GM12865 (cell line): ENCODE data around the gene DDB1.
A peak's percentile ranks its signal among the peaks of the same experiment; 100 is the strongest.
"Not testable (repeated sequence)": the region's sequence is repeated elsewhere in the genome, so short reads cannot be mapped to it uniquely, and the experiment has no call there.

Experiments
- DNase-seq: peaks from one replicate; pipeline ENCODE4 v3.0.0; 2010; ENCODE audit warnings: low read depth
- H3K4me3 ChIP-seq: 2 replicates; pipeline ENCODE4 v1.5.1; 2011; ENCODE audit warnings: mild to moderate bottlenecking, low read depth, low read length, control low read depth
- CTCF ChIP-seq: IDR thresholded peaks from 2 replicates; pipeline ENCODE4 v1.5.1; 2011; ENCODE audit warnings: low read length, control low read depth, low read depth, inconsistent platforms; ENCODE audit not compliant: insufficient read depth; ENCODE audit errors: missing control alignments

The DDB1 gene

GRCh38 chr11:61258546-61258945 lies 74.4 kb downstream of the DDB1 start:
- no peak for TF ChIP-seq CTCF
- no peak for DNase-seq
- H3K4me3 ChIP-seq = no peak overlapping the region

GRCh38 chr11:61256710-61257482 lies 76.0 kb downstream of the DDB1 start:
- H3K4me3 ChIP-seq = no peak overlapping the region
- DNase-seq = no peak
- no peak for TF ChIP-seq CTCF

- H3K4me3 ChIP-seq = no peak overlapping the region
- peak; percentile 79 for DNase-seq
- TF ChIP-seq CTCF = peak; percentile 99
These were observed 78.4 kb downstream of the DDB1 start for GRCh38 chr11:61254403-61255025.

GRCh38 chr11:61252332-61252731 lies 80.6 kb downstream of the DDB1 start:
- not testable (repeated sequence) for DNase-seq, H3K4me3 ChIP-seq

GRCh38 chr11:61250796-61251765 lies 81.8 kb downstream of the DDB1 start:
- not testable (repeated sequence) for DNase-seq, H3K4me3 ChIP-seq
